ENCODE results near the gene DPYSL4. TPM values are rescaled to one million over a fixed set of nuclear protein-coding genes. Genes with fewer than 3 reads are reported as not detected.

DPYSL4 gene
- total and polyA plus RNA-seq, 2 experiments from 2014 or later = 2.1 TPM

- H3K9ac ChIP-seq = no peak overlapping the region
- DNase-seq = no peak
- no peaks in the 10 kb centered on the region for H3F3A ChIP-seq (ENCODE audit: insufficient read depth)
- no peaks in the 10 kb centered on the region for H3K27me3 ChIP-seq (replicated peaks; ENCODE audit: insufficient read depth)
- 53 to 61% methylated on average over 12 to 13 of the region's 13 CpGs for WGBS, 2 experiments (ENCODE audit: low coverage in 1 of 2, low lambda C conversion rate in 2 of 2, missing lambda C conversion rate in 2 of 2)
- in situ Hi-C loops (cut with MboI) = no loop called here
- no peaks in the 10 kb centered on the region for H3K9me3 ChIP-seq (ENCODE audit: low read depth)
- H3K79me2 ChIP-seq (ENCODE audit: insufficient read depth) = no peaks in the 10 kb centered on the region
- no peak overlapping the region for H3K27ac ChIP-seq
- TF ChIP-seq EZH2phosphoT487 (IDR thresholded peaks at IDR 0.05; ENCODE audit: insufficient read depth, low read depth) = no peak
- no peak for TF ChIP-seq EZH2 (IDR thresholded peaks at IDR 0.05; ENCODE audit: insufficient read depth, poor library complexity, severe bottlenecking)
- no peaks in the 10 kb centered on the region for H4K20me1 ChIP-seq (ENCODE audit: insufficient read depth)
- no peaks in the 10 kb centered on the region for H3K36me3 ChIP-seq (ENCODE audit: low read depth)
- H3K4me2 ChIP-seq (ENCODE audit: unreplicated experiment) = no peak overlapping the region
- H3K4me3 ChIP-seq = no peak overlapping the region
- H3K9me2 ChIP-seq (ENCODE audit: insufficient read depth) = no peaks in the 10 kb centered on the region
- H2AFZ ChIP-seq = no peak overlapping the region
- no peaks in the 10 kb centered on the region for H3K4me1 ChIP-seq (ENCODE audit: insufficient read depth)
Observed at GRCh38 chr10:132195366-132196075, 8.8 kb downstream of the DPYSL4 start.

- Histone ChIP-seq H3K27ac (no peak overlapping the region), H3K27me3 (replicated peaks; ENCODE audit: insufficient read depth) (no peaks in the 10 kb centered on the region), H4K20me1 (ENCODE audit: insufficient read depth) (no peaks in the 10 kb centered on the region), H3K4me2 (ENCODE audit: unreplicated experiment) (no peak overlapping the region), H3K4me1 (ENCODE audit: insufficient read depth) (no peaks in the 10 kb centered on the region), H3K4me3 (no peak overlapping the region), H2AFZ (no peak overlapping the region), H3K9me2 (ENCODE audit: insufficient read depth) (no peaks in the 10 kb centered on the region), H3K9ac (no peak overlapping the region), H3K36me3 (ENCODE audit: low read depth) (no peaks in the 10 kb centered on the region), H3K79me2 (ENCODE audit: insufficient read depth) (no peaks in the 10 kb centered on the region), H3F3A (ENCODE audit: insufficient read depth) (no peaks in the 10 kb centered on the region), H3K9me3 (ENCODE audit: low read depth) (no peaks in the 10 kb centered on the region)
- no peak for TF ChIP-seq EZH2phosphoT487 (IDR thresholded peaks at IDR 0.05; ENCODE audit: insufficient read depth, low read depth)
- TF ChIP-seq EZH2 (IDR thresholded peaks at IDR 0.05; ENCODE audit: insufficient read depth, poor library complexity, severe bottlenecking) = no peak
- 72 to 73% methylated on average over 29 to 30 of the region's 30 CpGs for WGBS, 2 experiments (ENCODE audit: low coverage in 1 of 2, low lambda C conversion rate in 2 of 2, missing lambda C conversion rate in 2 of 2)
- DNase-seq = no peak
- in situ Hi-C loops (cut with MboI) = no loop called here
Observed at GRCh38 chr10:132196178-132197113, 9.7 kb downstream of the DPYSL4 start.

- no peaks in the 10 kb centered on the region for H3K27me3 ChIP-seq (replicated peaks; ENCODE audit: insufficient read depth)
- 63 to 66% methylated on average over 24 to 25 of the region's 25 CpGs for WGBS, 2 experiments (ENCODE audit: low coverage in 1 of 2, low lambda C conversion rate in 2 of 2, missing lambda C conversion rate in 2 of 2)
- H3K27ac ChIP-seq = no peak overlapping the region
- H3K9ac ChIP-seq = no peak overlapping the region
- no peak overlapping the region for H2AFZ ChIP-seq
- no peaks in the 10 kb centered on the region for H3K9me3 ChIP-seq (ENCODE audit: low read depth)
- in situ Hi-C loops (cut with MboI) = no loop called here
- no peaks in the 10 kb centered on the region for H3K9me2 ChIP-seq (ENCODE audit: insufficient read depth)
- H3K4me3 ChIP-seq = no peak overlapping the region
- no peaks in the 10 kb centered on the region for H3K79me2 ChIP-seq (ENCODE audit: insufficient read depth)
- no peaks in the 10 kb centered on the region for H3K4me1 ChIP-seq (ENCODE audit: insufficient read depth)
- no peaks in the 10 kb centered on the region for H4K20me1 ChIP-seq (ENCODE audit: insufficient read depth)
- DNase-seq = no peak
- H3K4me2 ChIP-seq (ENCODE audit: unreplicated experiment) = no peak overlapping the region
- no peaks in the 10 kb centered on the region for H3K36me3 ChIP-seq (ENCODE audit: low read depth)
- H3F3A ChIP-seq (ENCODE audit: insufficient read depth) = no peaks in the 10 kb centered on the region
- TF ChIP-seq EZH2phosphoT487 (IDR thresholded peaks at IDR 0.05; ENCODE audit: insufficient read depth, low read depth) (no peak), EZH2 (IDR thresholded peaks at IDR 0.05; ENCODE audit: insufficient read depth, poor library complexity, severe bottlenecking) (no peak)
Observed at GRCh38 chr10:132197271-132198067, 10.7 kb downstream of the DPYSL4 start.

GRCh38 chr10:132198068-132198370, 11.3 kb downstream of the DPYSL4 start:
- DNase-seq = no peak
- in situ Hi-C loops (cut with MboI) = no loop called here
- WGBS, 2 experiments (ENCODE audit: low coverage in 1 of 2, low lambda C conversion rate in 2 of 2, missing lambda C conversion rate in 2 of 2) = 40 to 60% methylated on average over 3 of the region's 3 CpGs

More at GRCh38 chr10:132198068-132198370, 11.3 kb downstream of the DPYSL4 start:
- Histone ChIP-seq H3K4me2 (ENCODE audit: unreplicated experiment) (no peak overlapping the region), H3F3A (ENCODE audit: insufficient read depth) (no peaks in the 10 kb centered on the region), H3K27me3 (replicated peaks; ENCODE audit: insufficient read depth) (no peaks in the 10 kb centered on the region), H3K4me3 (no peak overlapping the region), H3K9me2 (ENCODE audit: insufficient read depth) (no peaks in the 10 kb centered on the region), H3K79me2 (ENCODE audit: insufficient read depth) (no peaks in the 10 kb centered on the region), H3K4me1 (ENCODE audit: insufficient read depth) (no peaks in the 10 kb centered on the region), H2AFZ (no peak overlapping the region), H4K20me1 (ENCODE audit: insufficient read depth) (no peaks in the 10 kb centered on the region), H3K27ac (no peak overlapping the region), H3K36me3 (ENCODE audit: low read depth) (no peaks in the 10 kb centered on the region), H3K9ac (no peak overlapping the region), H3K9me3 (ENCODE audit: low read depth) (no peaks in the 10 kb centered on the region)
- TF ChIP-seq EZH2 (IDR thresholded peaks at IDR 0.05; ENCODE audit: insufficient read depth, poor library complexity, severe bottlenecking) = no peak
- TF ChIP-seq EZH2phosphoT487 (IDR thresholded peaks at IDR 0.05; ENCODE audit: insufficient read depth, low read depth) = no peak

Measured in GM23248 (cell line).